HG02938 (cell line): Measurements from ENCODE around the gene TPRN.

ENCODE experiments used
- ATAC-seq: cut with Tn5 transposase; IDR thresholded peaks from one replicate; pipeline ENCODE4 v1.9.1; 2021; ENCODE audit warnings: mild to moderate bottlenecking, moderate library complexity; ENCODE audit not compliant: unreplicated experiment

Gene TPRN

GRCh38 chr9:137163365-137163715, 37.2 kb downstream of the TPRN start:
- no peak for ATAC-seq

DNA sequence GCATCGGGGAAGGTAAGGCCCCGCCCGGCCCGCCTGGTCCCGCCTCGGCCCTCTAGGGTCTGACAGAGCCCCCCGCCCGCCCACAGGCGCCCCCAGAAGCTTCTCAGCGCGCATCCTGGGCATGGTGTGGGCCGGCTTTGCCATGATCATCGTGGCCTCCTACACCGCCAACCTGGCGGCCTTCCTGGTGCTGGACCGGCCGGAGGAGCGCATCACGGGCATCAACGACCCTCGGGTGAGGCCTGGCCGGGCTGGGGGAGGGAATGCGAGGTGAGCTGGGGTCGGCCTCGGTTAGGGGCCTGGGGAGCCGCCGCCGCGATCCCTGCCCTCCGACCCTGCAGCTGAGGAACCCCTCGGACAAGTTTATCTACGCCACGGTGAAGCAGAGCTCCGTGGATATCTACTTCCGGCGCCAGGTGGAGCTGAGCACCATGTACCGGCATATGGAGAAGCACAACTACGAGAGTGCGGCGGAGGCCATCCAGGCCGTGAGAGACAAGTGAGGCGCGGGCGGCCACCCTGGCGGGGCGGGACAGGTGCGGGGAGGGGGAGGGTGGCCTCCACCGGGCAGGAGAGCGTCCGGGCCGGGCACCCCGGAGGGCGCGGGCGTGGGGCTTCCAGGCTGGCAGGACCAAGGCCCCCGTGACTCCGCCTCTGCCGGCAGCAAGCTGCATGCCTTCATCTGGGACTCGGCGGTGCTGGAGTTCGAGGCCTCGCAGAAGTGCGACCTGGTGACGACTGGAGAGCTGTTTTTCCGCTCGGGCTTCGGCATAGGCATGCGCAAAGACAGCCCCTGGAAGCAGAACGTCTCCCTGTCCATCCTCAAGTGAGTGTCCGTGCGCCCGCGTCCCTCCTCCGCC, 37.8 kb downstream of the TPRN start:
- ATAC-seq = no peak

DNA sequence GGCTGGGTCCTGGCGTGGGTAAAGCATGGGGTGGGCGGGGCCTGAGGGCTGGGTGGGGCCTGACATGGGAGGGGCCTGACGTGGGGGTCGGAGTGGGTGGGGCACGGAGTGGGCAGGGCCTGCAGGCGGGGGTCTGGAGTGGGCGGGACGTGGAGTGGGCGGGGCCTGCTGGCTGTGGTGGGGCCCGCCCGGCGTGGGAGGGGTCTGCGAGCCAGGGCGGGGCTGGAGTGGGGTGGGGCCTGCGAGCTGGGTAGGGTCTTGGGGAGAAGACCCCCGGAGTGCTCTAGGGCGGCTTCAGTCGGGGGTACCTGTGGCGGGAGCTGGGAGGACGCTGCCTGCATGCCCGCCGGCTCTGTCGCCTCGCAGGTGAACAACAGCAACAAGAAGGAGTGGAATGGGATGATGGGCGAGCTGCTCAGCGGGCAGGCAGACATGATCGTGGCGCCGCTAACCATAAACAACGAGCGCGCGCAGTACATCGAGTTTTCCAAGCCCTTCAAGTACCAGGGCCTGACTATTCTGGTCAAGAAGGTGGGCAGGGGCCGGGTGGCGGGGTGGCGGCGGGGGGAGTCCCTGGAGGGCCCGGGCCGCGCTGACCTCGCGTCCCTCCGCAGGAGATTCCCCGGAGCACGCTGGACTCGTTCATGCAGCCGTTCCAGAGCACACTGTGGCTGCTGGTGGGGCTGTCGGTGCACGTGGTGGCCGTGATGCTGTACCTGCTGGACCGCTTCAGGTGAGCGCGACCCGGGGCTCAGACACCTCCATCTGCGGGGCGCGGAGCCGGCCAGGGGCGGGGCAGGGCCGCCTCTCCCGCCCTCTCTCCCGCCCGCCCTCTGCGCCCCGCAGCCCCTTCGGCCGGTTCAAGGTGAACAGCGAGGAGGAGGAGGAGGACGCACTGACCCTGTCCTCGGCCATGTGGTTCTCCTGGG, 38.7 kb downstream of the TPRN start:
- ATAC-seq = no peak

- ATAC-seq = no peak
These were observed 39.6 kb downstream of the TPRN start for GRCh38 chr9:137160716-137161557.

- no peak for ATAC-seq
These were observed 40.5 kb downstream of the TPRN start for GRCh38 chr9:137160054-137160425.

- ATAC-seq = no peak
These were observed 41.2 kb downstream of the TPRN start for GRCh38 chr9:137159105-137160053.

GRCh38 chr9:137158625-137159024, 41.9 kb downstream of the TPRN start:
- no peak for ATAC-seq

- ATAC-seq = no peak
These were observed 42.7 kb downstream of the TPRN start for GRCh38 chr9:137157618-137158415.

GRCh38 chr9:137156567-137157375, 43.8 kb downstream of the TPRN start:
- ATAC-seq = no peak

GRCh38 chr9:137152844-137153405, 47.6 kb downstream of the TPRN start:
- no peak for ATAC-seq

DNA sequence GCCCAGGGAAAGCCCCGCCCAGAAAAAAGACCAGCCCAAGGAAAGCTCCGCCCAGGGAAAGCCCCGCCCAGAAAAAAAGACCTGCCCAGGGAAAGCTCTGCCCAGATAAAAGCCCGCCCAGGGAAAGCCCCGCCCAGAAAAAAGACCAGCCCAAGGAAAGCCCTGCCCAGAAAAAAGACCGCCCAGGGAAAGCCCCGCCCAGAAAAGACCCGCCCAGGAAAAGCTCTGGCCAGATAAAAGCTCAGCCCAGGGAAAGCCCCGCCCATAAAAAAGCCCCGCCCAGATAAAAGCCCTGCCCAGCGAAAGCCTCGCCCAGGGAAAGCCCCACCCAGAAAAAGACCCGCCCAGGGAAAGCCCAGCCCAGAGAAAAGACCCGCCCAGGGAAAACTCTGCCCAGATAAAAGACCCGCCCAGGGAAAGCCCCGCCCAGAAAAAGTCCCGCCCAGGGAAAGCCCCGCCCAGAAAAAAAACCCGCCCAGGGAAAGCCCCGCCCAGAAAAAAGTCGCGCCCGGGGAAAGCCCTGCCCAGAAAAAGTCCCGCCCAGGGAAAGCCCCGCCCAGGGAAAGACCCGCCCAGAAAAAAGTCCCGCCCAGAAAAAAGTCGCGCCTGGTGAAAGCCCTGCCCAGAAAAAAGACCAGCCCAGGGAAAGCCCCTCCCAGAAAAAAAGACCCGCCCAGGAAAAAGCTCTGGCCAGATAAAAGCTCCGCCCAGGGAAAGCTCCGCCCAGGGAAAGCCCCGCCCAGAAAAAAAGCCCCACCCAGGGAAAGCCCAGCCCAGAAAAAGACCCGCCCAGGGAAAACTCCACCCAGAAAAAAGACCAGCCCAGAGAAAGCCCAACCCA, 49.7 kb downstream of the TPRN start:
- peak; percentile 40 for ATAC-seq

DNA sequence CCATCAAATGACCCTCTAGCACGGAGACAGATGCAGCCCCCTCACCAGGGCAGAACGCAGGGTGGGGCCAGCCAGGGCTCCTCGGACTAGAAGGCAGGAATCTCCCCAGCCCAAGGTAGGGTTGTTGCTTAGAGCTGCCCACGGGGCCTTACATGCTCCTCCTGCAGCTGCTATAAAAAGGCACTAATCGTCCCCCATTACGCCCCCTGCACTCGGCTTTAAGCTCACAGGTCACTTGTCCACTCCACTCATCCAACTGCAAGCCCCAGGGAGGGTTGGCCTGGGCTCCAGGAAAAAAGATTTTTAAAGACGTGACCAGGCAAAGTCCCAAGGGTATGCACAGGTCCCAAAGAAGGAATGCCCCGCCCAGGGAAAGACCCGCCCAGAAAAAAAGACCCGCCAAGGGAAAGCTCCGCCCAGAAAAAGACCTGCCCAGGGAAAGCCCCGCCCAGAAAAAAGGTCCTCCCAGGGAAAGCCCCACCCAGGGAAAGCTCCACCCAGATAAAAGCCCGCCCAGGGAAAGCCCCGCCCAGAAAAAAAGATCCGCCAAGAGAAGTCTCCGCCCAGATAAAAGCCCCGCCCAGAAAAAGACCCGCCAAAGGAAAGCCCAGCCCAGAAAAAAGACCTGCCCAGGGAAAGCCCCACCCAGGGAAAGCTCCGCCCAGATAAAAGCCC, 50.5 kb downstream of the TPRN start:
- ATAC-seq = peak; percentile 11

DNA sequence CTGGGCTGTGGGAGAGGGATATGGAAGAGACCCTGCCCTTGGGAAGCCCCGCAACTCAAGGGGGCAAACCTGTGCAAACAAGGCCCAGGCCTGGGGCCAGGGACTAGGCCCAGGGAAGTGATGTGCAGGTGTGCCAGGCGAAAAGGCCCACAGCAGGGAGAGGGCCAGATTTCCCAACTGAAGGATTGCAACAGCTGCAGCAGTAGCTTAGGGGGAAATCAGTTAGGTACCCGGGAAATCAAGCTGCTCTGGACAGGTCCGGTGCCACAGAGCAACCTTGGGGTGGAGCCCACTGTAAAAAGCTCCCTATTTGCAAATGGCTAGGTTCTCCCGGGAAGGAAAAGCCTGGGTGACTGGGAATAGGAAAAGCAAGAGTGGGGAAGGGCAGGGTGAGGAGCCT, 51.2 kb downstream of the TPRN start:
- ATAC-seq = no peak

- no peak for ATAC-seq
These were observed 51.9 kb downstream of the TPRN start for GRCh38 chr9:137148661-137149060.

- no peak for ATAC-seq
These were observed 52.3 kb downstream of the TPRN start for GRCh38 chr9:137148242-137148641.

DNA sequence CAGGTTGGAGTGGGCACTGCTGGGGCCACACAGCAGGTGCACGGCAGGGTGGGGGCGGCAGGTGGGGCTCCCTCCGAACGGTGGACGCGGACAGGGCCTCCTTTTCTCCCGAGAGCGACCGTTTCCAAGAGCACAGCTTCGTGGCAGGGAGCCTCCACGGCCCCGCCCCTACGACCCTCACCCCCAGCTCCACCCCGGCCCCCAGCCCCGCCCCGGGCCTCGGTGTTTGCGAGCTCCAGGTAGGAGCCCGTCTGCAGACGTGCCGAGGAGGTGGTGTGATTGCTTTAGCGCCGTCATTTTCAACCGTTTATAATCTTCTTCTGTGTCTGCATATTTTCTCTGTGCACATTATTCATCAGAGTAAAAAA, 52.8 kb downstream of the TPRN start:
- no peak for ATAC-seq
